GM18858 (cell line): Measurements from ENCODE around the gene KIAA0319L.
"Not testable (repeated sequence)": the region's sequence is repeated elsewhere in the genome, so short reads cannot be mapped to it uniquely, and the experiment has no call there.

Experiments
- ATAC-seq: cut with Tn5 transposase; IDR thresholded peaks from one replicate; pipeline ENCODE4 v1.9.1; 2021; ENCODE audit not compliant: unreplicated experiment

KIAA0319L gene

GRCh38 chr1:35581621-35582020 lies 24.4 kb upstream of the KIAA0319L start:
- not testable (repeated sequence) for ATAC-seq

GRCh38 chr1:35580949-35581388 lies 23.8 kb upstream of the KIAA0319L start:
- ATAC-seq: no peak

- no peak for ATAC-seq
Observed at GRCh38 chr1:35577071-35577998, 20.1 kb upstream of the KIAA0319L start.

GRCh38 chr1:35576766-35577070 lies 19.5 kb upstream of the KIAA0319L start:
- not testable (repeated sequence) for ATAC-seq

GRCh38 chr1:35576061-35576765 lies 19.0 kb upstream of the KIAA0319L start:
- no peak for ATAC-seq

GRCh38 chr1:35575416-35575958 lies 18.3 kb upstream of the KIAA0319L start:
- no peak for ATAC-seq

GRCh38 chr1:35574655-35575415 lies 17.6 kb upstream of the KIAA0319L start:
- ATAC-seq: no peak

- ATAC-seq: no peak
Observed at GRCh38 chr1:35574125-35574654, 17.0 kb upstream of the KIAA0319L start.

- ATAC-seq: no peak
Observed at GRCh38 chr1:35573198-35574124, 16.3 kb upstream of the KIAA0319L start, which contains the start of gene TFAP2E. TSS of gene TFAP2E (plus strand) at chr1:35573314. CDS start at chr1:35573578, 264 bp downstream.

GRCh38 chr1:35572296-35572695 lies 15.1 kb upstream of the KIAA0319L start:
- ATAC-seq: no peak

GRCh38 chr1:35571263-35571662 lies 14.1 kb upstream of the KIAA0319L start:
- no peak for ATAC-seq

GRCh38 chr1:35570589-35571137 lies 13.5 kb upstream of the KIAA0319L start:
- ATAC-seq: no peak

- ATAC-seq: no peak
Observed at GRCh38 chr1:35569936-35570335, 12.7 kb upstream of the KIAA0319L start.

- no peak for ATAC-seq
Observed at GRCh38 chr1:35568975-35569395, 11.8 kb upstream of the KIAA0319L start.

GRCh38 chr1:35567947-35568558 lies 10.8 kb upstream of the KIAA0319L start:
- ATAC-seq: no peak

GRCh38 chr1:35565742-35566133 lies 8.5 kb upstream of the KIAA0319L start:
- no peak for ATAC-seq

GRCh38 chr1:35564884-35565741 lies 7.9 kb upstream of the KIAA0319L start:
- no peak for ATAC-seq
